Iris pigment epithelial cell (primary cell): Measurements from ENCODE around the gene SAMD8.
"Not testable (repeated sequence)": the region's sequence is repeated elsewhere in the genome, so short reads cannot be mapped to it uniquely, and the experiment has no call there.

Experiments used
- DNase-seq: peaks from one replicate; pipeline ENCODE4 v3.0.0-alpha.2; 2011; ENCODE audit warnings: low read depth

The SAMD8 gene

GRCh38 chr10:75195035-75195763 is 83.7 kb downstream of the SAMD8 start:
- DNase-seq = peak; percentile 71

- DNase-seq = no peak
Observed at GRCh38 chr10:75197066-75197465, 85.6 kb downstream of the SAMD8 start.

GRCh38 chr10:75197906-75198305 is 86.5 kb downstream of the SAMD8 start:
- no peak for DNase-seq

- not testable (repeated sequence) for DNase-seq
Observed at GRCh38 chr10:75199949-75200348, 88.5 kb downstream of the SAMD8 start.

DNA sequence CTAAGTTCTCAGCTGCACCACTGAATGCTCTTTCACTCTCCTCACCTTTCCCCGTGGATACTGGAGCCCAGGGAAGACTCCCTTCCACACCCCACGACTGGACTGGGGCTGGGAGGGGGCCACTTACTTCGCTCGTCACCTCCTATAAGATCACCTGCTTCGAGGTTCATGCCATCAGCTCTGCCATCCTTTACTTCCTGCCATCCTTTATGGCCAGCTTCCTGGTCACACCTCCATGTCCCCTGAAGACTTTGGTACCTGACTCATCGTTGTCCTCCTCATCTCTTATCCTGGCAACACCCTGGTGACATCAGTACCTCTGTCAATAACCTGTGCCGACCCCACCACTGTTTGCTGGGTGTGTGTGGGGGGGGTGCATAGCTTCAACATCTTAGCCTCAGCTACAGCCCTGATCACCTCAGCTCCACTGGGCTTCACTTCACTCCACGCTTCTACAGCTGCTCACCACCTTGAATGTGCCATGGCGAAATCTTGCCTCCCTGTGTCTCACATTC is 90.4 kb downstream of the SAMD8 start:
- DNase-seq = no peak

- DNase-seq = peak; percentile 59
Observed at GRCh38 chr10:75202321-75203045, 91.0 kb downstream of the SAMD8 start.

DNA sequence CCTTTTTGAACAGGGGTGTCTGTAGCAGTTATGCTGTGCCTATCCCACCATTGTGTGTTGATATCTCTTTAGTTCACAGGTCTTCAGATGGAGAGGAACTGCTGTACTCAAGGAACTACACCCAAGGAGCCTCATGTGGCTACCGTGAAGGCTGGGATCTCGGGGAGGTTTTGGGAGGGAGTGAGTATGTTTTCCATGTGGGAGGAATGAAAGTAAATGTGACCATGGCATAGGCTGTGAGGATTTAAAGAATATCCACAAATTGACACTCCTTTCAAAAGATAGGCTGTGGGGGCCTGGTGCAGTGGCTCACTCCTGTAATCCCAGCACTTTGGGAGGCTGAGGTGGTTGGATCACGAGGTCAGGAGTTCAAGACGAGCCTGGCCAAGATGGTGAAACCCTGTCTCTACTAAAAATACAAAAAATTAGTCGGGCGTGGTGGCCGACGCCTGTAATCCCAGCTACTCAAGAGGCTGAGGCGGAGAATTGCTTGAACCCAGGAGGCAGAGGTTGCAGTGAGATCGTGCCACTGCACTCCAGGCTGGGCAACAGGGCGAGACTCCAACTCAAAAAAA is 91.7 kb downstream of the SAMD8 start:
- not testable (repeated sequence) for DNase-seq

DNA sequence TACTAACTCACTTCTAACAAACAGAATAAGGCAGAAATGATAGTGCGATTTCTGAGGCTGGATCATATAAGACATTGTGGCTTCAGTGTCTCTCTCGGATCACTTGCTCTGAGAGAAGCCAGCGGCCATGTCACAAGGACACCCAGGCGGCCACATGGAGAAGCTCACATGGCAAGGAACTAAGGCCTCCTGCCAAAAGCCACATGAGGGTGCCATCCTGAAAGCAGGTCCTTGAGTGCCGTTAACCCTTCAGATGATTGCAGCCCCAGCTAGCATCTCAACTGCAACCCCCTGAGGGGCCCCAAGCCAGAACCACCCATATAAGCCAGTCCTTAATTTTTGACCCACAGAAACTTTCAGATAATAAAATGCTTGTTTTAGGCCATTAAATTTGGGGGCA is 92.3 kb downstream of the SAMD8 start:
- no peak for DNase-seq

GRCh38 chr10:75205908-75206307 is 94.5 kb downstream of the SAMD8 start:
- no peak for DNase-seq

GRCh38 chr10:75206638-75207037 is 95.2 kb downstream of the SAMD8 start:
- DNase-seq = not testable (repeated sequence)

- no peak for DNase-seq
Observed at GRCh38 chr10:75207079-75207856, 95.8 kb downstream of the SAMD8 start.

DNA sequence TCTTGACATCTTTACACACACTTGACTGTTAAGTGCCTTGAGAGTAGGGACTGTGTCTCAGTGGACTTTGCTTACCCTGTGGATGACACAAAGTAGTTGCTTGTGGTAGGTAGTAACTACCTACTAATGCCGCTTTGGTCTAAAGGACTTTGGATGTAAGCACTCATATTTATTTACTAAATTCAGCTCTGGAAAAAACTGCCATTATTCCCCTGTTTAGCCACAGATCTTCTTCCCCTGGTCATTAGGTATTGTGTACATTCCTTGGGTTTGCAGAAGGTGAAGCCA is 96.3 kb downstream of the SAMD8 start:
- no peak for DNase-seq

DNA sequence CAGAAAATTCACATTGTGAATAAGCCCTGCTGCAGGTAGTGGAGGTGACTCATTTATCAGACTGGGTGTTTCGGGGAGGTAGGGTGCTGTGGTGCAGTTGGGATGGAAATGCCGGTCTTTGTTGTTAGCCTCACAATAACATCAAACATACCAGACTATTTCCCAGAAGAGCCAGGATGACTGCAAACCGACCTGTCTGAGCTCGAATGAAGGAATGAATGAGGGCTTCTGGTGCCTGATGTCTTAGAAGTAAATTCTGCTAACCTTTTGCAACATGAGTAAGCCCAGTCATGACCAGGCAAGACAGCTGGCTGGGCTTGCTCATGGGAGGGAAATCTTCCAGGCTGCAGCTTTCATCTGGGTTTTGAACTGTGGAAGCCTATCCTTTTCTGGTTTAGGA is 96.7 kb downstream of the SAMD8 start:
- peak; percentile 83 for DNase-seq

DNA sequence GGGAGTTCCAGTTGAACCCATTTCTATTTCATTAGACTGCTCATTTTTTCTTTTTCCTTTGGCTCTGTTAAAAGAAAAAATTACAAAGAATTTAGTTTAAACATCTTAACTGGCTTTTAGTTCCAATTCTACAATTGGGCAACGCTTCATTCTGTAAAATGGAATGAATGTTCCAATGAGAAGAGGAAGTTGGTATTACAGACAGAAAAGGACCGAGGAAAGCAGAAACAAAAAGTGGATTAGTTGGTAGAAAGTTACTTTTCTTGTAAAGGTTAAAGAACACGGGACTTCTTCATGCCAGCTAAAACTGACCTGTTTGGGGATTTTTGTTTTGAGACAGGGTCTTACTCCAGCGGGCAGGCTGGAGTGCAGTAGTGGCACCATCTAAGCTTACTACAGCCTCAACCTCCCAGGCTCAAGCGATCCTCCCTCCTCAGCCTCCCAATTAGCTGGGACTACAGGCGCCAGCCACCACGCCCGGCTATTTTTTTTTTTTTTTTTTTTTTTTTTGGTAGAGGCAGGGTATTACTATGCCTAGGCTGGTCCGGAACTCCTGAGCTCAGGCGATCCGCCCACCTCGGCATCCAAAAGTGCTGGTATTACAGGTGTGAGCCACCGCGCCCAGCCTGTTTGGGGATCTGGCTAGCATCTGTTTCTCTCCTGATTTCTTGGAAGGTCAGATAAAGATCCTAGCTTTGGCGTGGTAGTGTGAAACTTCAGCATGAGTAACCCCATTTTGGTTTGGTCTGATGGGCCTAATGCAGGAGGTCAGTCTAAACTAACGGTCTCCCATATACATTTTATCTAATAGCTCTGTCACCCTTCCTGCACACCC is 97.8 kb downstream of the SAMD8 start:
- DNase-seq = no peak

DNA sequence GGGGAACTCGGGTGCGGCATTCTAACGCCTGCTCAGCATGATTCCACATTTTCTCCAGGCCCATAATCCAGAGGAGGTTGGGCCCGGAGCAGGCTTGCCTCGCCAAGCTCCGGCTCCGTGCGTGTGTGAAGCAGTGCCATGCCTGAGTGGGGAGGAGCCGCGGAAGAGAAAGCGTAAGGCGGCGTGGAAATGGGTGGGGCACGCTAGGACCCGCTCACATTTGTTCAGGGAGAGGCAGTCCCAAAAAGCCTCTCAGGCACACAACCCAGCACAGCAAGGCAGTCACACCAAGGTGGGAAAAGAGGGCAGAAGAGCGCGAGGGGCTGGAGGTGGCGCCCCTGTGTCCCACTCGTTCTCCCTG is 98.4 kb downstream of the SAMD8 start:
- DNase-seq = peak; percentile 76

DNA sequence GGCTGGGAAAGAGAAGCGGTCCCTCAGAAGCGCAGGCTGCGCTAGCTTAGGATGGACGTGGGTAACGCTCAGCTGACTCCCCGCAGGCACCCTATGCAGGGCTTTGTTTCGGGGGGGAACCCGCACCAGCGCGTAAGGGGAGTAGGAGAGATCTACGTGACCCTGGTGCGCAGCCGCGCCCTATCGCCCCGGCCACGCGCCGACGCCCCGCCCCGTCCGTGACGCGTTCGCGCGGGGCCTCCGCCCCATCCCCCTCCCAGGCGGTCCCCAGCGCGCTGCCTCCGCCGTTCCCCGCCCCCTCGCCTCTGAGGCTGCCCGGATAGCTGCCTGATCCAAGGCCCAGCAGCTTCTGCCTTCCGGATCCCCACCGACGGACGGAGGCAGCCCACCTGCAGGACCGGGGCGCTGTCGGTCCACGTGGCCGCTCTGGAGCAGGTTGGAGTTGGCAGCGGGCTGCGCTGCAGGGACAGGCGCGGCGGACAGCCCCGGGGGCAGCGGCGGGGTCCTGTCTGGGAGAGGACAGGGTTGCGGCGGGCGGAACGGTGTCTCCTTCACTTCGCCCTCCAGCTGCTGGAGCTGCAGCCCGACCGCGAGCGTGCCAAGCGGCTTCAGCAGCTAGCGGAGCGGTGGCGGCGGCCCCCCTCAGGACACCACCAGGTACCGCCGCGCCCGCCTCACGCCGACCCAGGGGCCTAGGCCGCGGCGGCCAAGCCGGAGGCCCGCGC is 99.0 kb downstream of the SAMD8 start, which contains the start of gene VDAC2:
Gene VDAC2, plus strand, starts transcription at position 515 of the 725 bp plus-strand sequence. CDS start 363 bp downstream, outside the sequence.
- peak; percentile 79 for DNase-seq

DNA sequence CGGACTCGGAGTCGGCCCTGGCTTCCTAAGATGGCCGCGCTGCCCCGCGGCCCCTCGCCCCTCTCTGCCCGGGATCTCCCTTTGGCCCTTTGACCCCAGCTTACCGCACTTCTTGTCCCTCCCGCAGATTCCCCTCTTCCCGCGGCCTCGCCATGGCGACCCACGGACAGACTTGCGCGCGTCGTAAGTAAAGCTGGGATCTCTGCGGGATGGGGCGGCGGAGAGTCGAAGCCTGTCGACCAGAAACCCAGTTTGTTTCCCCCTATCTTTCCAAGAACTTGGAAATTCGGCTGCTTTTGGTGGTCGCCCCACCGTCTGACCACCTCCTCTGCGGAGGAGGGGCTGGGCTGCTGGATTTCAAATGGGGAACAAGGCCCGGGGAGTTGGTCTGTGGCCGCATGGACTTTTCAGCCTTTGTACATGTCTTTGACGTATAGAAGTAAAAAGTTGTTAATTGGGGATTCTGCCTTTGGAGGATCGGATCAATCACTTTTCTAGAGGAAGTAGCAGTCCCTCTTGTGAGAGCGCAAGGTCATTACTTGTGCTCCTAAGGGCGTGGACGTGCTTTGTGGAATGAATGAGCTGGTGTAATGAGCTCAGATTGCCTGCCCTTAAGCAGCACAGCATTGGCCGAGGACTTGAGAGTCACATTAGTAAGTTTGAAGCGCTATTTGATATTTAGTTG is 99.7 kb downstream of the SAMD8 start:
- peak; percentile 84 for DNase-seq

DNA sequence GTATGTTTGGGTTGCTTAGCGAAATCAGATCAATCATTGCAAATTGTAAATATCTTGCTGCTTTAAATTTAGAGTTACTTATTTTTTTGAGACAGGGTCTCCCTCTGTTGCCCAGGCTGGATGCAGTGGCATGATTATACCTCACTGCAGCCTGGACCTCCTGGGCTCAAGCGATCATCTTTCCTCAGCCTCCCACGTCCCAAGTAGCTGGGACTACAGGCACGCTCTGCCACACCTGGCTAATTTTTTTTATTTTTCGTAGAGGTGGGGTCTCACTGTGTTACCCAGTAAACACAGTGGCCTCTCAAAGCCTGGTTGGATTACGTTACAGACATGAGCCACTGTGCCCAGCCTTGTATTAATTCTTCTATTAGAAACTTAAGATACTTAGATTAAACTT is 100.9 kb downstream of the SAMD8 start:
- no peak for DNase-seq

DNA sequence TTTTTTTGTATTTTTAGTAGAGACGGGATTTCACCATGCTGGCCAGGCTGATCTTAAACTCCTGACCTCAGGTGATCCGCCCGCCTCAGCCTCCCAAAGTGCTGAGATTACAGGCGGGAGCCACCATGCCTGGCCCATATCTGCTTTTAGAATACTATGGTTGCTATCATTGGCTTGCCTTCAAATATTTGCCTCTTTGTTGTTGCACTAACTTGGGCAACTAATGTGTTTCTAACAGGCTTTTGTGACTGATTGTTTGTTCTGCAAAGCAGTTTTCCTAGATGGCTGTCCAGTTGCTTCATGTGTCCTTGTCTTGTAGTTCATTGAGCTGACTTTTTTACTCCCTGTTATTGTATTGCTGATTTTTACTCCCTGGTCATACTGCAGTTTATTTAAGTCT is 108.8 kb downstream of the SAMD8 start:
- DNase-seq = no peak

DNA sequence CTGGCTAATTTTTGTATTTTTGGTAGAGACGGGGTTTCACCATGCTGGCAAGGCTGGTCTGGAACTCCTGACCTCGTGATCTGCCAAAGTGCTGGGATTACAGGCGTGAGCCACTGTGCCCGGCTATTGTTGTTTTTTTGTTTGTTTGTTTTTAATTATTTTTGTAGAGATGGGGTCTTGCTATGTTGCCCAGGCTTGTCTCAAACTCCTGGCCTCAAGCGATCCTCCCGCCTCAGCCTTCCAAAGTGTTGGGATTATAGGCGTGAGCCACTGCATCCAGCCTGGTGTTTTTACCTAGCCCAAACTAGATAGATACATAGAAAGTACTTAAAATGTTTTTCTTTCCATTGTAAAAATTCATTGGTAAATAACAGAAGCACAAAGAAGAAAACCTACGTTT is 110.0 kb downstream of the SAMD8 start:
- DNase-seq = not testable (repeated sequence)
